ENCODE data around the gene SYT12. TPM values are rescaled to one million over a fixed set of nuclear protein-coding genes. Genes with fewer than 3 reads are reported as not detected.

Gene SYT12
- total and polyA plus RNA-seq, 2 of the 13 experiments (the other 11 are each of a cell fraction or from before 2014, with no cell fraction given): 0.01 to 0.02 TPM

- TF ChIP-seq, protein P1, sequence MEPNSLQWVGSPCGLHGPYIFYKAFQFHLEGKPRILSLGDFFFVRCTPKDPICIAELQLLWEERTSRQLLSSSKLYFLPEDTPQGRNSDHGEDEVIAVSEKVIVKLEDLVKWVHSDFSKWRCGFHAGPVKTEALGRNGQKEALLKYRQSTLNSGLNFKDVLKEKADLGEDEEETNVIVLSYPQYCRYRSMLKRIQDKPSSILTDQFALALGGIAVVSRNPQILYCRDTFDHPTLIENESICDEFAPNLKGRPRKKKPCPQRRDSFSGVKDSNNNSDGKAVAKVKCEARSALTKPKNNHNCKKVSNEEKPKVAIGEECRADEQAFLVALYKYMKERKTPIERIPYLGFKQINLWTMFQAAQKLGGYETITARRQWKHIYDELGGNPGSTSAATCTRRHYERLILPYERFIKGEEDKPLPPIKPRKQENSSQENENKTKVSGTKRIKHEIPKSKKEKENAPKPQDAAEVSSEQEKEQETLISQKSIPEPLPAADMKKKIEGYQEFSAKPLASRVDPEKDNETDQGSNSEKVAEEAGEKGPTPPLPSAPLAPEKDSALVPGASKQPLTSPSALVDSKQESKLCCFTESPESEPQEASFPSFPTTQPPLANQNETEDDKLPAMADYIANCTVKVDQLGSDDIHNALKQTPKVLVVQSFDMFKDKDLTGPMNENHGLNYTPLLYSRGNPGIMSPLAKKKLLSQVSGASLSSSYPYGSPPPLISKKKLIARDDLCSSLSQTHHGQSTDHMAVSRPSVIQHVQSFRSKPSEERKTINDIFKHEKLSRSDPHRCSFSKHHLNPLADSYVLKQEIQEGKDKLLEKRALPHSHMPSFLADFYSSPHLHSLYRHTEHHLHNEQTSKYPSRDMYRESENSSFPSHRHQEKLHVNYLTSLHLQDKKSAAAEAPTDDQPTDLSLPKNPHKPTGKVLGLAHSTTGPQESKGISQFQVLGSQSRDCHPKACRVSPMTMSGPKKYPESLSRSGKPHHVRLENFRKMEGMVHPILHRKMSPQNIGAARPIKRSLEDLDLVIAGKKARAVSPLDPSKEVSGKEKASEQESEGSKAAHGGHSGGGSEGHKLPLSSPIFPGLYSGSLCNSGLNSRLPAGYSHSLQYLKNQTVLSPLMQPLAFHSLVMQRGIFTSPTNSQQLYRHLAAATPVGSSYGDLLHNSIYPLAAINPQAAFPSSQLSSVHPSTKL (CRISPR knock-in tag; IDR thresholded peaks at IDR 0.05): peak; percentile 37
- TF ChIP-seq MAFF (IDR thresholded peaks at IDR 0.05; ENCODE audit: low read depth, low read length) (no peak), ZNF746 (CRISPR knock-in tag; IDR thresholded peaks at IDR 0.05) (no peak), RELA (CRISPR knock-in tag; IDR thresholded peaks at IDR 0.05) (no peak), MYC (CRISPR knock-in tag; IDR thresholded peaks at IDR 0.05; ENCODE audit: borderline replicate concordance) (peak; percentile 34; the same call in 1 of the 2 replicates), GABPB1 (CRISPR knock-in tag; IDR thresholded peaks at IDR 0.05) (no peak), HIVEP1 (CRISPR knock-in tag; IDR thresholded peaks at IDR 0.05) (no peak), ZFP36L1 (CRISPR knock-in tag; IDR thresholded peaks at IDR 0.05) (0 out of 2 replicates have a peak, but pooled peaks have one; percentile 34), ZNF788 (CRISPR knock-in tag; IDR thresholded peaks at IDR 0.05; ENCODE audit: borderline replicate concordance) (peak; percentile 24; the same call in 1 of the 2 replicates)
- TF ChIP-seq, protein P2, sequence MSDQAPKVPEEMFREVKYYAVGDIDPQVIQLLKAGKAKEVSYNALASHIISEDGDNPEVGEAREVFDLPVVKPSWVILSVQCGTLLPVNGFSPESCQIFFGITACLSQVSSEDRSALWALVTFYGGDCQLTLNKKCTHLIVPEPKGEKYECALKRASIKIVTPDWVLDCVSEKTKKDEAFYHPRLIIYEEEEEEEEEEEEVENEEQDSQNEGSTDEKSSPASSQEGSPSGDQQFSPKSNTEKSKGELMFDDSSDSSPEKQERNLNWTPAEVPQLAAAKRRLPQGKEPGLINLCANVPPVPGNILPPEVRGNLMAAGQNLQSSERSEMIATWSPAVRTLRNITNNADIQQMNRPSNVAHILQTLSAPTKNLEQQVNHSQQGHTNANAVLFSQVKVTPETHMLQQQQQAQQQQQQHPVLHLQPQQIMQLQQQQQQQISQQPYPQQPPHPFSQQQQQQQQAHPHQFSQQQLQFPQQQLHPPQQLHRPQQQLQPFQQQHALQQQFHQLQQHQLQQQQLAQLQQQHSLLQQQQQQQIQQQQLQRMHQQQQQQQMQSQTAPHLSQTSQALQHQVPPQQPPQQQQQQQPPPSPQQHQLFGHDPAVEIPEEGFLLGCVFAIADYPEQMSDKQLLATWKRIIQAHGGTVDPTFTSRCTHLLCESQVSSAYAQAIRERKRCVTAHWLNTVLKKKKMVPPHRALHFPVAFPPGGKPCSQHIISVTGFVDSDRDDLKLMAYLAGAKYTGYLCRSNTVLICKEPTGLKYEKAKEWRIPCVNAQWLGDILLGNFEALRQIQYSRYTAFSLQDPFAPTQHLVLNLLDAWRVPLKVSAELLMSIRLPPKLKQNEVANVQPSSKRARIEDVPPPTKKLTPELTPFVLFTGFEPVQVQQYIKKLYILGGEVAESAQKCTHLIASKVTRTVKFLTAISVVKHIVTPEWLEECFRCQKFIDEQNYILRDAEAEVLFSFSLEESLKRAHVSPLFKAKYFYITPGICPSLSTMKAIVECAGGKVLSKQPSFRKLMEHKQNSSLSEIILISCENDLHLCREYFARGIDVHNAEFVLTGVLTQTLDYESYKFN (CRISPR knock-in tag; conservative IDR thresholded peaks at IDR 0.05): peak; percentile 90
- TF ChIP-seq, protein P3, sequence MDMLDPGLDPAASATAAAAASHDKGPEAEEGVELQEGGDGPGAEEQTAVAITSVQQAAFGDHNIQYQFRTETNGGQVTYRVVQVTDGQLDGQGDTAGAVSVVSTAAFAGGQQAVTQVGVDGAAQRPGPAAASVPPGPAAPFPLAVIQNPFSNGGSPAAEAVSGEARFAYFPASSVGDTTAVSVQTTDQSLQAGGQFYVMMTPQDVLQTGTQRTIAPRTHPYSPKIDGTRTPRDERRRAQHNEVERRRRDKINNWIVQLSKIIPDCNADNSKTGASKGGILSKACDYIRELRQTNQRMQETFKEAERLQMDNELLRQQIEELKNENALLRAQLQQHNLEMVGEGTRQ (IDR thresholded peaks at IDR 0.05; ENCODE audit: low read depth, low read length): no peak
- TF ChIP-seq, protein P3 (CRISPR knock-in tag; IDR thresholded peaks at IDR 0.05; ENCODE audit: borderline replicate concordance): no peak
- TF ChIP-seq, protein P4, sequence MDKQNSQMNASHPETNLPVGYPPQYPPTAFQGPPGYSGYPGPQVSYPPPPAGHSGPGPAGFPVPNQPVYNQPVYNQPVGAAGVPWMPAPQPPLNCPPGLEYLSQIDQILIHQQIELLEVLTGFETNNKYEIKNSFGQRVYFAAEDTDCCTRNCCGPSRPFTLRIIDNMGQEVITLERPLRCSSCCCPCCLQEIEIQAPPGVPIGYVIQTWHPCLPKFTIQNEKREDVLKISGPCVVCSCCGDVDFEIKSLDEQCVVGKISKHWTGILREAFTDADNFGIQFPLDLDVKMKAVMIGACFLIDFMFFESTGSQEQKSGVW (CRISPR knock-in tag; IDR thresholded peaks at IDR 0.05; ENCODE audit: borderline replicate concordance): no peak
- TF ChIP-seq, protein P5, sequence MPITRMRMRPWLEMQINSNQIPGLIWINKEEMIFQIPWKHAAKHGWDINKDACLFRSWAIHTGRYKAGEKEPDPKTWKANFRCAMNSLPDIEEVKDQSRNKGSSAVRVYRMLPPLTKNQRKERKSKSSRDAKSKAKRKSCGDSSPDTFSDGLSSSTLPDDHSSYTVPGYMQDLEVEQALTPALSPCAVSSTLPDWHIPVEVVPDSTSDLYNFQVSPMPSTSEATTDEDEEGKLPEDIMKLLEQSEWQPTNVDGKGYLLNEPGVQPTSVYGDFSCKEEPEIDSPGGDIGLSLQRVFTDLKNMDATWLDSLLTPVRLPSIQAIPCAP (CRISPR knock-in tag; IDR thresholded peaks at IDR 0.05; ENCODE audit: low read depth): no peak
- TF ChIP-seq, protein P6, sequence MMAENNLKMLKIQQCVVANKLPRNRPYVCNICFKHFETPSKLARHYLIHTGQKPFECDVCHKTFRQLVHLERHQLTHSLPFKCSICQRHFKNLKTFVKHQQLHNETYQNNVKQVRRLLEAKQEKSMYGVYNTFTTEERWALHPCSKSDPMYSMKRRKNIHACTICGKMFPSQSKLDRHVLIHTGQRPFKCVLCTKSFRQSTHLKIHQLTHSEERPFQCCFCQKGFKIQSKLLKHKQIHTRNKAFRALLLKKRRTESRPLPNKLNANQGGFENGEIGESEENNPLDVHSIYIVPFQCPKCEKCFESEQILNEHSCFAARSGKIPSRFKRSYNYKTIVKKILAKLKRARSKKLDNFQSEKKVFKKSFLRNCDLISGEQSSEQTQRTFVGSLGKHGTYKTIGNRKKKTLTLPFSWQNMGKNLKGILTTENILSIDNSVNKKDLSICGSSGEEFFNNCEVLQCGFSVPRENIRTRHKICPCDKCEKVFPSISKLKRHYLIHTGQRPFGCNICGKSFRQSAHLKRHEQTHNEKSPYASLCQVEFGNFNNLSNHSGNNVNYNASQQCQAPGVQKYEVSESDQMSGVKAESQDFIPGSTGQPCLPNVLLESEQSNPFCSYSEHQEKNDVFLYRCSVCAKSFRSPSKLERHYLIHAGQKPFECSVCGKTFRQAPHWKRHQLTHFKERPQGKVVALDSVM (CRISPR knock-in tag; IDR thresholded peaks at IDR 0.05): peak; percentile 23; the same call in 1 of the 2 replicates
These were observed 20.0 kb upstream of the SYT12 start (continued) for GRCh38 chr11:67002921-67003411.

Measured in HepG2 (cell line).